OCI-LY1 (cell line): ENCODE data around the gene RAPGEF4.

Source experiments
- H2AFZ ChIP-seq: fragments of 200-600 bp; sonication (generic), shearing (Covaris generic); 2 replicates; pipeline ENCODE4 v1.6.0; 2014; ENCODE audit warnings: antibody characterized with exemption, mild to moderate bottlenecking, low read length
- H3F3A ChIP-seq: fragments of 200-600 bp; sonication (generic), shearing (Covaris generic); 2 replicates; pipeline ENCODE4 v1.6.0; 2014; ENCODE audit warnings: mild to moderate bottlenecking, antibody characterized with exemption, low read length, moderate library complexity; ENCODE audit not compliant: insufficient read depth
- H3K27ac ChIP-seq: fragments of 200-600 bp; sonication (generic); 2 replicates; pipeline ENCODE4 v1.5.1; 2014; ENCODE audit warnings: low read length, mixed run types, mild to moderate bottlenecking, low read depth; ENCODE audit not compliant: poor library complexity, severe bottlenecking
- H3K27me3 ChIP-seq: fragments of 200-600 bp; sonication (generic); 2 replicates; pipeline ENCODE4 v1.6.0; 2014; ENCODE audit warnings: antibody characterized with exemption, mild to moderate bottlenecking, low read length, moderate library complexity; ENCODE audit not compliant: insufficient read depth
- H3K36me3 ChIP-seq: fragments of 200-600 bp; sonication (generic); 2 replicates; pipeline ENCODE4 v1.6.1; 2014; ENCODE audit warnings: mild to moderate bottlenecking, antibody characterized with exemption, low read length, moderate library complexity, mixed read lengths; ENCODE audit not compliant: insufficient read depth
- H3K4me1 ChIP-seq: fragments of 200-600 bp; sonication (generic); 2 replicates; pipeline ENCODE4 v1.5.1; 2014; ENCODE audit warnings: mild to moderate bottlenecking, low read length, moderate library complexity; ENCODE audit not compliant: insufficient read depth, severe bottlenecking
- H3K4me2 ChIP-seq: fragments of 200-600 bp; sonication (generic), shearing (Covaris generic); 2 replicates; pipeline ENCODE4 v1.6.1; 2014; ENCODE audit warnings: low read length
- H3K4me3 ChIP-seq: fragments of 200-600 bp; sonication (generic); 2 replicates; pipeline ENCODE4 v1.5.1; 2014; ENCODE audit warnings: low read length, low read depth, mild to moderate bottlenecking, mixed read lengths; ENCODE audit not compliant: poor library complexity, severe bottlenecking
- H3K79me2 ChIP-seq: fragments of 200-600 bp; shearing (Covaris generic); 2 replicates; pipeline ENCODE4 v1.6.1; 2016; ENCODE audit warnings: mixed run types, low read length, mixed read lengths; ENCODE audit not compliant: insufficient read depth
- H3K9ac ChIP-seq: fragments of 200-600 bp; sonication (generic), shearing (Covaris generic); 2 replicates; pipeline ENCODE4 v1.6.1; 2014; ENCODE audit warnings: mild to moderate bottlenecking, low read length, mixed read lengths
- H3K9me2 ChIP-seq: fragments of 200-600 bp; sonication (generic), shearing (Covaris generic); 2 replicates; pipeline ENCODE4 v1.6.1; 2014; ENCODE audit warnings: low read depth, mild to moderate bottlenecking, low read length, mixed read lengths
- H3K9me3 ChIP-seq: fragments of 200-600 bp; shearing (Covaris generic); 2 replicates; pipeline ENCODE4 v1.6.1; 2014; ENCODE audit warnings: low read length, mixed read lengths
- H4K20me1 ChIP-seq: fragments of 200-600 bp; sonication (generic), shearing (Covaris generic); 2 replicates; pipeline ENCODE4 v1.6.0; 2016; ENCODE audit warnings: mild to moderate bottlenecking, low read length; ENCODE audit not compliant: insufficient read depth
- EZH2 ChIP-seq: fragments of 200-600 bp; sonication (generic), shearing (Covaris generic); IDR thresholded peaks from 2 replicates; pipeline ENCODE4 v1.8.0; 2017; ENCODE audit warnings: borderline replicate concordance, mixed run types, mild to moderate bottlenecking, antibody characterized with exemption, low read length, moderate library complexity, mixed read lengths
- TF ChIP-seq, protein P1 (sequence below): fragments of 200-600 bp; sonication (generic), shearing (Covaris generic); IDR thresholded peaks from 2 replicates; pipeline ENCODE4 v1.5.1; 2017; ENCODE audit warnings: mild to moderate bottlenecking, antibody characterized with exemption, low read length, moderate library complexity, mixed read lengths

Gene RAPGEF4

DNA sequence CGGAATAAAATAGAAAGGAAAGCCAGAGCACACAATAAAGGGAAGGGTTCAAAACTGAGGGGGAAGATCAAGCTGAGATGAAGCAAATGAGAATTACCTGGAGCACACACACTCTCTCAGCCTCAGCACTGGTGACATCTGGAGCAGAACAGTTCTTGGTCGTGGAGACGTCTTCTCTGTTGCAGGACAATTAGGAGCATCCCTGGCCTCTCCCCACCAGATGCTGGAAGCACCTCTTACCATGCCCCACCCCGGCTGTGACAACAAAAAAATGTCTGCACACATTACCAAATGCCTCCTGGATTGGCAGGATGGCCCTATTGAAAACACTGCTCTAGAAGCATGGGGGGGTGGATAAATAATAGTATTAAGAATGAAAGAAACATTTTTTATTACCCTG is 296.4 kb downstream of the RAPGEF4 start:
- no peaks in the 10 kb centered on the region for H3K4me1 ChIP-seq
- H3K79me2 ChIP-seq = no peaks in the 10 kb centered on the region
- H3K9me2 ChIP-seq = no peaks in the 10 kb centered on the region
- H4K20me1 ChIP-seq = no peaks in the 10 kb centered on the region
- no peak overlapping the region for H3K4me2 ChIP-seq
- H2AFZ ChIP-seq = no peak overlapping the region
- H3K9me3 ChIP-seq = no peaks in the 10 kb centered on the region
- H3K27me3 ChIP-seq = no peaks in the 10 kb centered on the region
- TF ChIP-seq EZH2 = no peak
- TF ChIP-seq, protein P1, sequence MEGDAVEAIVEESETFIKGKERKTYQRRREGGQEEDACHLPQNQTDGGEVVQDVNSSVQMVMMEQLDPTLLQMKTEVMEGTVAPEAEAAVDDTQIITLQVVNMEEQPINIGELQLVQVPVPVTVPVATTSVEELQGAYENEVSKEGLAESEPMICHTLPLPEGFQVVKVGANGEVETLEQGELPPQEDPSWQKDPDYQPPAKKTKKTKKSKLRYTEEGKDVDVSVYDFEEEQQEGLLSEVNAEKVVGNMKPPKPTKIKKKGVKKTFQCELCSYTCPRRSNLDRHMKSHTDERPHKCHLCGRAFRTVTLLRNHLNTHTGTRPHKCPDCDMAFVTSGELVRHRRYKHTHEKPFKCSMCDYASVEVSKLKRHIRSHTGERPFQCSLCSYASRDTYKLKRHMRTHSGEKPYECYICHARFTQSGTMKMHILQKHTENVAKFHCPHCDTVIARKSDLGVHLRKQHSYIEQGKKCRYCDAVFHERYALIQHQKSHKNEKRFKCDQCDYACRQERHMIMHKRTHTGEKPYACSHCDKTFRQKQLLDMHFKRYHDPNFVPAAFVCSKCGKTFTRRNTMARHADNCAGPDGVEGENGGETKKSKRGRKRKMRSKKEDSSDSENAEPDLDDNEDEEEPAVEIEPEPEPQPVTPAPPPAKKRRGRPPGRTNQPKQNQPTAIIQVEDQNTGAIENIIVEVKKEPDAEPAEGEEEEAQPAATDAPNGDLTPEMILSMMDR = no peak
- H3K36me3 ChIP-seq = no peaks in the 10 kb centered on the region
- no peak overlapping the region for H3K27ac ChIP-seq
- H3K9ac ChIP-seq = no peak overlapping the region
- H3F3A ChIP-seq = no peaks in the 10 kb centered on the region
- H3K4me3 ChIP-seq = no peak overlapping the region

DNA sequence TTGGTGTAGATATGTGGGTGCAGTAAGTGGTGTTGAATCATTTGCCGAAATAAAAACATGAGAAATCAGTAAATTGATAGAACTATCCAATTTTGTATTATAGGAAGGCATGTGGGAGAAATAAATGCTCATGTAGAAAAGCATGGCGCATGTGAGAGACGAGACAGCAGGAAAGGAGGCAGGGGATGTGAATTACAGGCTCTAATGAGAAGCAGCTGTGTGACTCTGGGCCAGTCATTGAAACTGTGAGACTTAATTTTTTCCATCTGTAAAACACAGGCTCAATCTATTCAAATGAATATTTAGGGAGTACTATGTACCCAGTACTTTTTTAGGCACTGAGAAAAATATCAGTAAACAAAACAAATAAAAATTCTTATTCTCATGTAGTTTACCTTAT is 297.4 kb downstream of the RAPGEF4 start:
- TF ChIP-seq EZH2 = no peak
- TF ChIP-seq, protein P1 = no peak
- no peaks in the 10 kb centered on the region for H3K36me3 ChIP-seq
- H3K9ac ChIP-seq = no peak overlapping the region
- H2AFZ ChIP-seq = no peak overlapping the region
- no peaks in the 10 kb centered on the region for H4K20me1 ChIP-seq
- H3K4me3 ChIP-seq = no peak overlapping the region
- H3K79me2 ChIP-seq = no peaks in the 10 kb centered on the region
- no peak overlapping the region for H3K4me2 ChIP-seq
- H3K9me2 ChIP-seq = no peaks in the 10 kb centered on the region
- H3K9me3 ChIP-seq = no peaks in the 10 kb centered on the region
- no peak overlapping the region for H3K27ac ChIP-seq
- no peaks in the 10 kb centered on the region for H3K27me3 ChIP-seq
- H3F3A ChIP-seq = no peaks in the 10 kb centered on the region
- no peaks in the 10 kb centered on the region for H3K4me1 ChIP-seq

GRCh38 chr2:173034143-173034542 is 298.5 kb downstream of the RAPGEF4 start:
- Histone ChIP-seq H4K20me1 (no peaks in the 10 kb centered on the region), H3K4me3 (no peak overlapping the region), H3K9ac (no peak overlapping the region), H3K9me3 (no peaks in the 10 kb centered on the region), H3K27me3 (no peaks in the 10 kb centered on the region), H3K9me2 (no peaks in the 10 kb centered on the region), H3K36me3 (no peaks in the 10 kb centered on the region), H3F3A (no peaks in the 10 kb centered on the region), H2AFZ (no peak overlapping the region), H3K27ac (no peak overlapping the region), H3K4me2 (no peak overlapping the region), H3K4me1 (no peaks in the 10 kb centered on the region), H3K79me2 (no peaks in the 10 kb centered on the region)
- TF ChIP-seq, protein P1 = no peak
- TF ChIP-seq EZH2 = no peak
